WTC11 (cell line): Measurements from ENCODE around the gene HSPA12A. TPM values are rescaled to one million over a fixed set of nuclear protein-coding genes. Genes with fewer than 3 reads are reported as not detected.

Experiments
- ATAC-seq: fragments of 200-7000 bp; cut with Tn5 transposase; 2 replicates; pipeline ENCODE4 v1.10.0; 2021; ENCODE audit warnings: mild to moderate bottlenecking, moderate library complexity
- CTCF ChIA-PET: fragments of 300-600 bp; sonication (Branson Sonifier 250); formaldehyde crosslinking; loops from one replicate; lab custom pipeline; 2021; ENCODE audit warnings: antibody characterized with exemption; lab: Charles Lee
- POLR2A ChIA-PET: fragments of 350-600 bp; sonication (Branson Sonifier 250); formaldehyde crosslinking; loops from one replicate; lab custom pipeline; 2021; ENCODE audit warnings: antibody characterized with exemption; lab: Charles Lee
- DNase-seq: peaks from one replicate; pipeline ENCODE4 v3.0.0; 2021; ENCODE audit warnings: low spot score
- H3K27ac Mint-ChIP-seq: 2 replicates; pipeline ENCODE4 v1.8.0; 2021; ENCODE audit warnings: mixed read lengths
- H3K27me3 Mint-ChIP-seq: 2 replicates; pipeline ENCODE4 v1.8.0; 2021; ENCODE audit warnings: low read depth, mild to moderate bottlenecking, moderate library complexity, mixed read lengths
- H3K36me3 Mint-ChIP-seq: 2 replicates; pipeline ENCODE4 v1.8.0; 2021; ENCODE audit warnings: mixed read lengths
- H3K4me1 Mint-ChIP-seq: 2 replicates; pipeline ENCODE4 v1.8.0; 2022; ENCODE audit warnings: mixed read lengths
- H3K4me3 Mint-ChIP-seq: 2 replicates; pipeline ENCODE4 v1.8.0; 2021; ENCODE audit warnings: mild to moderate bottlenecking, moderate library complexity, mixed read lengths
- H3K9me3 Mint-ChIP-seq: 2 replicates; pipeline ENCODE4 v1.8.0; 2021; ENCODE audit warnings: mixed read lengths
- ATF1 ChIP-seq: sonication (generic); formaldehyde crosslinking; IDR thresholded peaks from 2 replicates; pipeline ENCODE4 v1.8.1; 2023; ENCODE audit warnings: mild to moderate bottlenecking, moderate library complexity, missing genetic modification reagents
- ETV6 ChIP-seq: sonication (generic); formaldehyde crosslinking; IDR thresholded peaks from 2 replicates; pipeline ENCODE4 v1.8.1; 2022; ENCODE audit warnings: mild to moderate bottlenecking, missing genetic modification reagents
- FOXP1 ChIP-seq: sonication (generic); formaldehyde crosslinking; IDR thresholded peaks from 2 replicates; pipeline ENCODE4 v1.8.0; 2022; ENCODE audit warnings: missing genetic modification reagents, mild to moderate bottlenecking, moderate library complexity, borderline replicate concordance
- GABPB1 ChIP-seq: sonication (generic); formaldehyde crosslinking; IDR thresholded peaks from 2 replicates; pipeline ENCODE4 v1.8.1; 2023; ENCODE audit warnings: mild to moderate bottlenecking, missing genetic modification reagents
- IRF2 ChIP-seq: sonication (generic); formaldehyde crosslinking; IDR thresholded peaks from 2 replicates; pipeline ENCODE4 v1.8.0; 2022; ENCODE audit warnings: low read depth, missing genetic modification reagents, borderline replicate concordance
- MXD4 ChIP-seq: fragments of 250-450 bp; sonication (Bioruptor Pico); IDR thresholded peaks from 2 replicates; pipeline ENCODE4 v1.8.0; 2021; ENCODE audit warnings: mild to moderate bottlenecking, moderate library complexity, borderline replicate concordance
- MYBL2 ChIP-seq: sonication (generic); formaldehyde crosslinking; IDR thresholded peaks from 2 replicates; pipeline ENCODE4 v1.8.1; 2023; ENCODE audit warnings: mild to moderate bottlenecking, moderate library complexity, missing genetic modification reagents
- NR2C2 ChIP-seq: sonication (generic); formaldehyde crosslinking; IDR thresholded peaks from 2 replicates; pipeline ENCODE4 v1.8.0; 2022; ENCODE audit warnings: mild to moderate bottlenecking, missing genetic modification reagents
- RORB ChIP-seq: fragments of 250-450 bp; sonication (Bioruptor Pico); IDR thresholded peaks from 2 replicates; pipeline ENCODE4 v1.9.0; 2021; ENCODE audit warnings: mild to moderate bottlenecking
- SMAD3 ChIP-seq: sonication (generic); formaldehyde crosslinking; IDR thresholded peaks from 2 replicates; pipeline ENCODE4 v1.8.0; 2022; ENCODE audit warnings: missing genetic modification reagents, mild to moderate bottlenecking, borderline replicate concordance
- SP1 ChIP-seq: sonication (generic); formaldehyde crosslinking; conservative IDR thresholded peaks from 2 replicates; pipeline ENCODE4 v1.8.1; 2022; ENCODE audit warnings: missing genetic modification reagents
- TCF7 ChIP-seq: sonication (generic); formaldehyde crosslinking; IDR thresholded peaks from 2 replicates; pipeline ENCODE4 v1.8.0; 2022; ENCODE audit warnings: mild to moderate bottlenecking, low read depth, missing genetic modification reagents, moderate library complexity
- TP53 ChIP-seq: sonication (generic); formaldehyde crosslinking; IDR thresholded peaks from 2 replicates; pipeline ENCODE4 v1.8.1; 2023; ENCODE audit warnings: mild to moderate bottlenecking, missing genetic modification reagents
- total RNA-seq: library from RNA; stranded (reverse); gene quantifications from 3 replicates; pipeline ENCODE4 v1.2.3, GENCODE V29; 2021
- TF ChIP-seq, protein P1 (sequence below): fragments of 200-600 bp; IDR thresholded peaks from 2 replicates; pipeline ENCODE4 v1.8.0; 2022; ENCODE audit warnings: antibody characterized with exemption
- TF ChIP-seq, protein P2 (sequence below): sonication (generic); formaldehyde crosslinking; IDR thresholded peaks from 2 replicates; pipeline ENCODE4 v1.8.0; 2023; ENCODE audit warnings: missing genetic modification reagents, mild to moderate bottlenecking, borderline replicate concordance
- TF ChIP-seq, protein P3 (sequence below): sonication (generic); formaldehyde crosslinking; IDR thresholded peaks from 2 replicates; pipeline ENCODE4 v1.8.1; 2023; ENCODE audit warnings: mild to moderate bottlenecking, missing genetic modification reagents
- TF ChIP-seq, protein P4 (sequence below): sonication (generic); formaldehyde crosslinking; IDR thresholded peaks from 2 replicates; pipeline ENCODE4 v1.8.1; 2023; ENCODE audit warnings: mild to moderate bottlenecking, moderate library complexity, missing genetic modification reagents

Gene HSPA12A
- total RNA-seq, 1 experiment from 2014 or later, result 7.2 TPM

DNA sequence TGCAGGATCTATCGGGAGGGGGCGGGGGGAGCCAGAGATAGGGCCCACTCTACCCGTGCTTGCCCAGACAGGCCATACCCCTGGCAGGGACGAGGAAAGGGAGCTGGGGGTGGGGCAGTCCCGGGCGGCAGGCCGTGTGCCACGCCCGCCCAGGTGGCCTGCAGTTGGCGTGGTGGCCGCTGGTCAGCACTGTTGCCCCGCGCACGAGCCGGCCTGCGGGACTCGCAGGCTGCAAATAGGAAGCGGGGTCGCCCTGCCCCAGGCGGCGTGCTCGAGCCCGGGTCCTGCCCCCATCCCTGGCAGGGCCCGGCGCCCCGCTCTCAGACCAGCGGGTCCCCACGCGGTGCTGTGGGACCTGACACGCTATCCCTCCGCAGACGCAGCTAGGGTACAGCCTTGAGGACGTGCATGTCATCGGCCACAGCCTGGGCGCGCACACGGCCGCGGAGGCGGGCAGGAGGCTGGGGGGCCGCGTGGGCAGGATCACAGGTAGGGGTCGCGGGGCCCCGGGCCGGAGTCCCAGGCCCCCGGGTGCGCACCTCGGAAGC, 114.9 kb downstream of the HSPA12A start (continued):
- no peak for TF ChIP-seq IRF2
- TF ChIP-seq, protein P1, sequence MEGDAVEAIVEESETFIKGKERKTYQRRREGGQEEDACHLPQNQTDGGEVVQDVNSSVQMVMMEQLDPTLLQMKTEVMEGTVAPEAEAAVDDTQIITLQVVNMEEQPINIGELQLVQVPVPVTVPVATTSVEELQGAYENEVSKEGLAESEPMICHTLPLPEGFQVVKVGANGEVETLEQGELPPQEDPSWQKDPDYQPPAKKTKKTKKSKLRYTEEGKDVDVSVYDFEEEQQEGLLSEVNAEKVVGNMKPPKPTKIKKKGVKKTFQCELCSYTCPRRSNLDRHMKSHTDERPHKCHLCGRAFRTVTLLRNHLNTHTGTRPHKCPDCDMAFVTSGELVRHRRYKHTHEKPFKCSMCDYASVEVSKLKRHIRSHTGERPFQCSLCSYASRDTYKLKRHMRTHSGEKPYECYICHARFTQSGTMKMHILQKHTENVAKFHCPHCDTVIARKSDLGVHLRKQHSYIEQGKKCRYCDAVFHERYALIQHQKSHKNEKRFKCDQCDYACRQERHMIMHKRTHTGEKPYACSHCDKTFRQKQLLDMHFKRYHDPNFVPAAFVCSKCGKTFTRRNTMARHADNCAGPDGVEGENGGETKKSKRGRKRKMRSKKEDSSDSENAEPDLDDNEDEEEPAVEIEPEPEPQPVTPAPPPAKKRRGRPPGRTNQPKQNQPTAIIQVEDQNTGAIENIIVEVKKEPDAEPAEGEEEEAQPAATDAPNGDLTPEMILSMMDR, result peak; percentile 45
- peak; percentile 65; the same call in 1 of the 2 replicates for TF ChIP-seq FOXP1 (CRISPR knock-in tag)
- TF ChIP-seq SP1 (CRISPR knock-in tag), result 0 out of 2 replicates have a peak, but pooled peaks have one; percentile 46
- TF ChIP-seq RORB (CRISPR knock-in tag), result no peak
- TF ChIP-seq ETV6 (CRISPR knock-in tag), result 0 out of 2 replicates have a peak, but pooled peaks have one; percentile 50
- TF ChIP-seq MYBL2 (CRISPR knock-in tag), result 0 out of 2 replicates have a peak, but pooled peaks have one; percentile 45
- TF ChIP-seq, protein P2, sequence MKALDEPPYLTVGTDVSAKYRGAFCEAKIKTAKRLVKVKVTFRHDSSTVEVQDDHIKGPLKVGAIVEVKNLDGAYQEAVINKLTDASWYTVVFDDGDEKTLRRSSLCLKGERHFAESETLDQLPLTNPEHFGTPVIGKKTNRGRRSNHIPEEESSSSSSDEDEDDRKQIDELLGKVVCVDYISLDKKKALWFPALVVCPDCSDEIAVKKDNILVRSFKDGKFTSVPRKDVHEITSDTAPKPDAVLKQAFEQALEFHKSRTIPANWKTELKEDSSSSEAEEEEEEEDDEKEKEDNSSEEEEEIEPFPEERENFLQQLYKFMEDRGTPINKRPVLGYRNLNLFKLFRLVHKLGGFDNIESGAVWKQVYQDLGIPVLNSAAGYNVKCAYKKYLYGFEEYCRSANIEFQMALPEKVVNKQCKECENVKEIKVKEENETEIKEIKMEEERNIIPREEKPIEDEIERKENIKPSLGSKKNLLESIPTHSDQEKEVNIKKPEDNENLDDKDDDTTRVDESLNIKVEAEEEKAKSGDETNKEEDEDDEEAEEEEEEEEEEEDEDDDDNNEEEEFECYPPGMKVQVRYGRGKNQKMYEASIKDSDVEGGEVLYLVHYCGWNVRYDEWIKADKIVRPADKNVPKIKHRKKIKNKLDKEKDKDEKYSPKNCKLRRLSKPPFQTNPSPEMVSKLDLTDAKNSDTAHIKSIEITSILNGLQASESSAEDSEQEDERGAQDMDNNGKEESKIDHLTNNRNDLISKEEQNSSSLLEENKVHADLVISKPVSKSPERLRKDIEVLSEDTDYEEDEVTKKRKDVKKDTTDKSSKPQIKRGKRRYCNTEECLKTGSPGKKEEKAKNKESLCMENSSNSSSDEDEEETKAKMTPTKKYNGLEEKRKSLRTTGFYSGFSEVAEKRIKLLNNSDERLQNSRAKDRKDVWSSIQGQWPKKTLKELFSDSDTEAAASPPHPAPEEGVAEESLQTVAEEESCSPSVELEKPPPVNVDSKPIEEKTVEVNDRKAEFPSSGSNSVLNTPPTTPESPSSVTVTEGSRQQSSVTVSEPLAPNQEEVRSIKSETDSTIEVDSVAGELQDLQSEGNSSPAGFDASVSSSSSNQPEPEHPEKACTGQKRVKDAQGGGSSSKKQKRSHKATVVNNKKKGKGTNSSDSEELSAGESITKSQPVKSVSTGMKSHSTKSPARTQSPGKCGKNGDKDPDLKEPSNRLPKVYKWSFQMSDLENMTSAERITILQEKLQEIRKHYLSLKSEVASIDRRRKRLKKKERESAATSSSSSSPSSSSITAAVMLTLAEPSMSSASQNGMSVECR (CRISPR knock-in tag), result 0 out of 2 replicates have a peak, but pooled peaks have one; percentile 36
- no peak for TF ChIP-seq SMAD3 (CRISPR knock-in tag)
- no peak for TF ChIP-seq MXD4 (CRISPR knock-in tag)
- TF ChIP-seq GABPB1 (CRISPR knock-in tag), result no peak
- TF ChIP-seq, protein P3, sequence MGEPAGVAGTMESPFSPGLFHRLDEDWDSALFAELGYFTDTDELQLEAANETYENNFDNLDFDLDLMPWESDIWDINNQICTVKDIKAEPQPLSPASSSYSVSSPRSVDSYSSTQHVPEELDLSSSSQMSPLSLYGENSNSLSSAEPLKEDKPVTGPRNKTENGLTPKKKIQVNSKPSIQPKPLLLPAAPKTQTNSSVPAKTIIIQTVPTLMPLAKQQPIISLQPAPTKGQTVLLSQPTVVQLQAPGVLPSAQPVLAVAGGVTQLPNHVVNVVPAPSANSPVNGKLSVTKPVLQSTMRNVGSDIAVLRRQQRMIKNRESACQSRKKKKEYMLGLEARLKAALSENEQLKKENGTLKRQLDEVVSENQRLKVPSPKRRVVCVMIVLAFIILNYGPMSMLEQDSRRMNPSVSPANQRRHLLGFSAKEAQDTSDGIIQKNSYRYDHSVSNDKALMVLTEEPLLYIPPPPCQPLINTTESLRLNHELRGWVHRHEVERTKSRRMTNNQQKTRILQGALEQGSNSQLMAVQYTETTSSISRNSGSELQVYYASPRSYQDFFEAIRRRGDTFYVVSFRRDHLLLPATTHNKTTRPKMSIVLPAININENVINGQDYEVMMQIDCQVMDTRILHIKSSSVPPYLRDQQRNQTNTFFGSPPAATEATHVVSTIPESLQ (CRISPR knock-in tag), result no peak
- TF ChIP-seq, protein P4, sequence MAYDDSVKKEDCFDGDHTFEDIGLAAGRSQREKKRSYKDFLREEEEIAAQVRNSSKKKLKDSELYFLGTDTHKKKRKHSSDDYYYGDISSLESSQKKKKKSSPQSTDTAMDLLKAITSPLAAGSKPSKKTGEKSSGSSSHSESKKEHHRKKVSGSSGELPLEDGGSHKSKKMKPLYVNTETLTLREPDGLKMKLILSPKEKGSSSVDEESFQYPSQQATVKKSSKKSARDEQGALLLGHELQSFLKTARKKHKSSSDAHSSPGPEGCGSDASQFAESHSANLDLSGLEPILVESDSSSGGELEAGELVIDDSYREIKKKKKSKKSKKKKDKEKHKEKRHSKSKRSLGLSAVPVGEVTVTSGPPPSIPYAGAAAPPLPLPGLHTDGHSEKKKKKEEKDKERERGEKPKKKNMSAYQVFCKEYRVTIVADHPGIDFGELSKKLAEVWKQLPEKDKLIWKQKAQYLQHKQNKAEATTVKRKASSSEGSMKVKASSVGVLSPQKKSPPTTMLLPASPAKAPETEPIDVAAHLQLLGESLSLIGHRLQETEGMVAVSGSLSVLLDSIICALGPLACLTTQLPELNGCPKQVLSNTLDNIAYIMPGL (CRISPR knock-in tag), result peak; percentile 90
- TF ChIP-seq NR2C2 (CRISPR knock-in tag), result no peak
- TF ChIP-seq, all 79 proteins: peak for 13

DNA sequence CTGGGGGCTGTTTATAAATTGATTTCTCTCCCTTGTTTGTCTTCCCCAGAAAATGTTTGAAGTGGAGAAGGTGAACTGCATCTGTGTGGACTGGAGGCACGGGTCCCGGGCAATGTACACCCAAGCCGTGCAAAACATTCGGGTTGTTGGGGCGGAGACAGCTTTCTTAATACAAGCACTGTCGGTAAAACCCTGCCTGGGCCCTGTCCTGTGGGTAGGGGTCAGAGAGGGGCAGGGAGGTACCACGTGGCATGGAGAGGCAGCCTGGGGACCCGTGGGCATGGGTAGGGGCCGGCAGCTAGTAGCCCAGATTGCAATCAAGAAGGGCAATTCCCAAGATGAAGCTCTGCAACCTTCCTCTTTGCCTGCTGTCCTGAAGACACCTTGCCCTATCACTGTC, 115.6 kb downstream of the HSPA12A start:
- no peak for DNase-seq
- no peak overlapping the region for H3K27ac Mint-ChIP-seq
- TF ChIP-seq TCF7 (CRISPR knock-in tag) (no peak), ATF1 (CRISPR knock-in tag) (no peak), TP53 (0 out of 2 replicates have a peak, but pooled peaks have one; percentile 3)
- H3K9me3 Mint-ChIP-seq, result no peaks in the 10 kb centered on the region
- peak overlapping the region; percentile 45; the same call in 1 of the 2 replicates for H3K4me3 Mint-ChIP-seq
- H3K27me3 Mint-ChIP-seq, result peaks cover 15% of the 10 kb centered on the region
- no peaks in the 10 kb centered on the region for H3K36me3 Mint-ChIP-seq
- POLR2A ChIA-PET, result no interaction called here
- H3K4me1 Mint-ChIP-seq, result no peaks in the 10 kb centered on the region
- no peak for ATAC-seq
- CTCF ChIA-PET, result interaction anchor here (0.6 to 2.4 kb wide), 28 partner anchors 9 to 565 kb away, joined by 3 to 36 read pairs (median 5); partner anchors contain the start of gene HSPA12A
